H9 (cell line): ENCODE measurements around the gene MORC1. TPM values are rescaled to one million over a fixed set of nuclear protein-coding genes. Genes with fewer than 3 reads are reported as not detected.

Experiments
- DNase-seq: peaks from one replicate; pipeline ENCODE4 v3.0.0-alpha.2; 2017
- H2AFZ ChIP-seq: one replicate; pipeline ENCODE4 v1.6.1; 2013; ENCODE audit warnings: mild to moderate bottlenecking, low read length, control low read depth, moderate library complexity
- H2AK5ac ChIP-seq: 2 replicates; pipeline ENCODE4 v1.6.1; 2013; ENCODE audit warnings: low read length, control low read depth, mixed read lengths; ENCODE audit not compliant: insufficient read length
- H2BK120ac ChIP-seq: one replicate; pipeline ENCODE4 v1.6.1; 2013; ENCODE audit warnings: low read depth, mild to moderate bottlenecking, low read length, control low read depth, inconsistent platforms; ENCODE audit not compliant: poor library complexity, severe bottlenecking
- H2BK12ac ChIP-seq: 2 replicates; pipeline ENCODE4 v1.6.1; 2013; ENCODE audit warnings: low read length, control low read depth, mixed read lengths, low read depth; ENCODE audit not compliant: insufficient read length
- H2BK15ac ChIP-seq: 2 replicates; pipeline ENCODE4 v1.6.1; 2013; ENCODE audit warnings: low read depth, low read length, control low read depth
- H2BK20ac ChIP-seq: one replicate; pipeline ENCODE4 v1.6.1; 2013; ENCODE audit warnings: low read depth, mild to moderate bottlenecking, low read length, control low read depth, inconsistent platforms; ENCODE audit not compliant: poor library complexity, severe bottlenecking
- H2BK5ac ChIP-seq: 2 replicates; pipeline ENCODE4 v1.6.1; 2013; ENCODE audit warnings: low read length, control low read depth, mixed read lengths; ENCODE audit not compliant: insufficient read length
- H3K14ac ChIP-seq: 2 replicates; pipeline ENCODE4 v1.6.1; 2013; ENCODE audit warnings: low read length, control low read depth; ENCODE audit not compliant: insufficient read depth
- H3K18ac ChIP-seq: 2 replicates; pipeline ENCODE4 v1.6.1; 2013; ENCODE audit warnings: low read depth, mild to moderate bottlenecking, mixed read lengths, low read length, control low read depth; ENCODE audit not compliant: insufficient read length
- H3K23ac ChIP-seq: 2 replicates; pipeline ENCODE4 v1.6.1; 2013; ENCODE audit warnings: low read length, control low read depth, mixed read lengths, low read depth; ENCODE audit not compliant: insufficient read length
- H3K23me2 ChIP-seq: 2 replicates; pipeline ENCODE4 v1.6.1; 2013; ENCODE audit warnings: low read depth, mild to moderate bottlenecking, mixed read lengths, low read length, control low read depth; ENCODE audit not compliant: insufficient read length, poor library complexity, severe bottlenecking
- H3K27ac ChIP-seq: 2 replicates; pipeline ENCODE4 v1.5.1; 2013; ENCODE audit warnings: low read length, control low read depth, mixed read lengths, low read depth; ENCODE audit not compliant: insufficient read length
- H3K27me3 ChIP-seq: 2 replicates; pipeline ENCODE4 v1.6.1; 2013; ENCODE audit warnings: low read length, control low read depth, inconsistent platforms; ENCODE audit not compliant: insufficient read depth
- H3K4ac ChIP-seq: 2 replicates; pipeline ENCODE4 v1.6.1; 2013; ENCODE audit warnings: low read depth, mild to moderate bottlenecking, control low read depth, inconsistent platforms, low read length, moderate library complexity
- H3K4me1 ChIP-seq: 2 replicates; pipeline ENCODE4 v1.6.1; 2013; ENCODE audit warnings: low read length, control low read depth, inconsistent platforms; ENCODE audit not compliant: insufficient read depth
- H3K4me2 ChIP-seq: 2 replicates; pipeline ENCODE4 v1.6.1; 2013; ENCODE audit warnings: low read length, control low read depth, mixed read lengths; ENCODE audit not compliant: insufficient read length, insufficient read depth
- H3K56ac ChIP-seq: 2 replicates; pipeline ENCODE4 v1.6.1; 2013; ENCODE audit warnings: low read depth, mild to moderate bottlenecking, mixed read lengths, low read length, control low read depth; ENCODE audit not compliant: insufficient read length
- H3K79me1 ChIP-seq: 2 replicates; pipeline ENCODE4 v1.6.1; 2013; ENCODE audit warnings: low read depth, mild to moderate bottlenecking, moderate library complexity, low read length, control low read depth, inconsistent platforms; ENCODE audit not compliant: insufficient read depth, poor library complexity, severe bottlenecking
- H3K79me2 ChIP-seq: 2 replicates; pipeline ENCODE4 v1.6.1; 2013; ENCODE audit warnings: low read length, control low read depth, inconsistent platforms; ENCODE audit not compliant: insufficient read depth
- H3K9ac ChIP-seq: 2 replicates; pipeline ENCODE4 v1.6.1; 2013; ENCODE audit warnings: low read length, control low read depth, mixed read lengths; ENCODE audit not compliant: insufficient read length; ENCODE audit errors: extremely low read depth
- H3K9me3 ChIP-seq: one replicate; pipeline ENCODE4 v1.6.1; 2013; ENCODE audit warnings: low read depth, low read length, inconsistent platforms; ENCODE audit not compliant: control insufficient read depth
- H3T11ph ChIP-seq: one replicate; pipeline ENCODE4 v1.6.1; 2013; ENCODE audit warnings: mild to moderate bottlenecking, low read length, control low read depth, inconsistent platforms
- H4K20me1 ChIP-seq: one replicate; pipeline ENCODE4 v1.6.1; 2013; ENCODE audit not compliant: control insufficient read depth, insufficient read length, insufficient read depth
- H4K5ac ChIP-seq: 2 replicates; pipeline ENCODE4 v1.6.1; 2013; ENCODE audit warnings: low read depth, mild to moderate bottlenecking, mixed read lengths, low read length, control low read depth; ENCODE audit not compliant: insufficient read length
- H4K8ac ChIP-seq: replicated peaks from 2 replicates; pipeline ENCODE4 v1.6.1; 2013; ENCODE audit warnings: low read length, control low read depth, mixed read lengths, low read depth; ENCODE audit not compliant: insufficient read length
- H4K91ac ChIP-seq: 2 replicates; pipeline ENCODE4 v1.6.1; 2013; ENCODE audit warnings: low read depth, mild to moderate bottlenecking, moderate library complexity, mixed read lengths, low read length, control low read depth; ENCODE audit not compliant: insufficient read length
- H3K27ac Mint-ChIP-seq, 3 experiments: 2 replicates in 2 of 3; 3 replicates in 1 of 3; pipeline ENCODE4 v1.8.0; 2020 to 2021; ENCODE audit warnings: mixed read lengths in 3 of 3, mild to moderate bottlenecking in 1 of 3, moderate library complexity in 1 of 3
- H3K27me3 Mint-ChIP-seq: 2 replicates; pipeline ENCODE4 v1.8.0; 2021; ENCODE audit warnings: low read depth, mild to moderate bottlenecking, moderate library complexity, mixed read lengths
- H3K36me3 Mint-ChIP-seq, 3 experiments: 2 replicates in 2 of 3; 3 replicates in 1 of 3; pipeline ENCODE4 v1.8.0; 2020 to 2021; ENCODE audit warnings: low read depth in 3 of 3, mixed read lengths in 3 of 3; ENCODE audit not compliant: insufficient read depth in 1 of 3
- H3K4me1 Mint-ChIP-seq, 2 experiments: 2 replicates each; pipeline ENCODE4 v1.8.0; 2020; ENCODE audit warnings: mixed read lengths in 2 of 2
- H3K4me3 Mint-ChIP-seq, 2 experiments: 2 replicates in 1 of 2; 3 replicates in 1 of 2; pipeline ENCODE4 v1.8.0; 2020 to 2021; ENCODE audit warnings: mild to moderate bottlenecking in 2 of 2, mixed read lengths in 2 of 2, moderate library complexity in 1 of 2
- H3K9me3 Mint-ChIP-seq, 2 experiments: 2 replicates in 1 of 2; 3 replicates in 1 of 2; pipeline ENCODE4 v1.8.0; 2020; ENCODE audit warnings: mild to moderate bottlenecking in 2 of 2, mixed read lengths in 2 of 2, moderate library complexity in 1 of 2
- CTCF ChIP-seq: fragments of 200-600 bp; sonication (generic); conservative IDR thresholded peaks from 3 replicates; pipeline ENCODE4 v1.8.0; 2021; ENCODE audit warnings: antibody characterized with exemption, mild to moderate bottlenecking
- WGBS: extraction: QIAGEN DNeasy Blood & Tissue Kit; methylation state at CpG from one replicate; pipeline ENCODE4 v1.1.7; 2013; ENCODE audit warnings: missing lambda C conversion rate, low lambda C conversion rate, mixed read lengths; ENCODE audit not compliant: insufficient read length; ENCODE audit errors: extremely low coverage; 5-methylcytosine and 5-hydroxymethylcytosine counted together
- total RNA-seq: library from RNA; stranded (reverse); gene quantifications from 2 replicates; pipeline ENCODE4 v1.2.1, GENCODE V29; 2021

The MORC1 gene
- total RNA-seq, 1 experiment from 2014 or later, result not detected

GRCh38 chr3:109021556-109021955, 96.4 kb downstream of the MORC1 start:
- no peak overlapping the region for H2AFZ ChIP-seq
- H4K5ac ChIP-seq, result no peak overlapping the region
- no peak overlapping the region for H2BK120ac ChIP-seq
- no CpG with 5 or more reads among the region's 1 CpG for WGBS
- H3K79me1 ChIP-seq, result no peaks in the 10 kb centered on the region
- Mint-ChIP-seq H3K36me3 (no peaks in the 10 kb centered on the region), H3K27me3 (no peaks in the 10 kb centered on the region), H3K27ac (no peak overlapping the region), H3K9me3 (no peaks in the 10 kb centered on the region), H3K4me1 (peaks cover 0 to 3% of the 10 kb centered on the region in 2 experiments; a peak in 1 of 4 replicates), H3K4me3 (no peak overlapping the region)
- H3K23me2 ChIP-seq, result no peaks in the 10 kb centered on the region
- no peak for DNase-seq
- no peak overlapping the region for H3K23ac ChIP-seq
- H3K56ac ChIP-seq, result no peak overlapping the region
- no peak overlapping the region for H4K91ac ChIP-seq
- no peaks in the 10 kb centered on the region for H3K4me1 ChIP-seq
- no peak for TF ChIP-seq CTCF
- H4K8ac ChIP-seq, result no peak overlapping the region
- no peak overlapping the region for H3K27ac ChIP-seq
- no peak overlapping the region for H3K4ac ChIP-seq
- H3K4me2 ChIP-seq, result no peak overlapping the region
- H3K27me3 ChIP-seq, result no peaks in the 10 kb centered on the region
- no peak overlapping the region for H2BK12ac ChIP-seq
- H2BK15ac ChIP-seq, result no peak overlapping the region
- no peak overlapping the region for H3K9ac ChIP-seq
- no peak overlapping the region for H3K14ac ChIP-seq
- H4K20me1 ChIP-seq, result no peaks in the 10 kb centered on the region
- H3K18ac ChIP-seq, result no peak overlapping the region
- no peak overlapping the region for H3T11ph ChIP-seq
- H2AK5ac ChIP-seq, result no peak overlapping the region
- no peak overlapping the region for H2BK5ac ChIP-seq
- H3K79me2 ChIP-seq, result no peaks in the 10 kb centered on the region
- no peak overlapping the region for H2BK20ac ChIP-seq
- H3K9me3 ChIP-seq, result no peaks in the 10 kb centered on the region
